HL-60 (cell line): ENCODE measurements around the gene TAF4.

Experiments used
- DNase-seq, 2 experiments: peaks; one replicate each; pipeline ENCODE4 v3.0.0-alpha.2; 2010 to 2020; ENCODE audit warnings: low read depth in 1 of 2, low spot score in 1 of 2
- H3K27ac ChIP-seq: fragments of 250-450 bp; sonication (Bioruptor Pico); replicated peaks from 2 replicates; pipeline ENCODE4 v1.5.1; 2020; ENCODE audit warnings: mild to moderate bottlenecking, moderate library complexity
- H3K27me3 ChIP-seq: fragments of 250-450 bp; sonication (Bioruptor Pico); 2 replicates; pipeline ENCODE4 v1.5.1; 2021; ENCODE audit warnings: mild to moderate bottlenecking, moderate library complexity; ENCODE audit not compliant: insufficient read depth, poor library complexity, severe bottlenecking
- H3K4me3 ChIP-seq: replicated peaks from 2 replicates; pipeline ENCODE4 v1.5.1; 2011; ENCODE audit warnings: mild to moderate bottlenecking, control low read depth, low read length; ENCODE audit not compliant: insufficient read depth
- GABPA ChIP-seq: IDR thresholded peaks from 2 replicates; pipeline ENCODE4 v1.6.1; 2012; ENCODE audit warnings: low read depth
- POLR2AphosphoS5 ChIP-seq: IDR thresholded peaks from 2 replicates; pipeline ENCODE4 v1.6.1; 2012; ENCODE audit warnings: low read depth
- SPI1 ChIP-seq: IDR thresholded peaks from 2 replicates; pipeline ENCODE4 v1.6.1; 2012; ENCODE audit warnings: low read depth, mild to moderate bottlenecking, borderline replicate concordance
- TF ChIP-seq, protein P1 (sequence below): IDR thresholded peaks from 2 replicates; pipeline ENCODE4 v1.6.1; 2012; ENCODE audit warnings: low read depth; ENCODE audit not compliant: insufficient replicate concordance
- TF ChIP-seq, protein P2 (sequence below): IDR thresholded peaks from one replicate; pipeline ENCODE4 v1.5.1; 2011; ENCODE audit warnings: low read length, control low read depth, inconsistent platforms; ENCODE audit not compliant: insufficient read depth

The TAF4 gene

DNA sequence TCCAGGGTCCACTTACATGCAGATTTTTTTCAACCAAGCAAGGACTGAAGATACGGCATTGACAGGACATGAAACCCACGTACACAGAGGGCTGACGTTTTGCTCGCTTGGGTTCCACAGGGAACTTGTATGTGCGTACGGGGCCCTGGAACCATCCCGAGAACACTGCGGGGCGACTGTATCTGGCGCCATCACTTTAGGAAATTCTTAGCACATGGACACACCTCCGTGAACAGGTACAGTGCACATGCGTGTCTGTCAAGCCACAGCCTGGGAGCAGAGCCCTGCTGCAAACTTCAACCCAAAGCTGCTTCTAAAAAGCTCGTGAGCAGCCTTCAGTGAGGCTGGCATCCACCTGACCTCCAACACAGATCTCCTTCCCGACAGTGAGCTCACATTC lies 37.3 kb downstream of the TAF4 start:
- TF ChIP-seq, protein P1, sequence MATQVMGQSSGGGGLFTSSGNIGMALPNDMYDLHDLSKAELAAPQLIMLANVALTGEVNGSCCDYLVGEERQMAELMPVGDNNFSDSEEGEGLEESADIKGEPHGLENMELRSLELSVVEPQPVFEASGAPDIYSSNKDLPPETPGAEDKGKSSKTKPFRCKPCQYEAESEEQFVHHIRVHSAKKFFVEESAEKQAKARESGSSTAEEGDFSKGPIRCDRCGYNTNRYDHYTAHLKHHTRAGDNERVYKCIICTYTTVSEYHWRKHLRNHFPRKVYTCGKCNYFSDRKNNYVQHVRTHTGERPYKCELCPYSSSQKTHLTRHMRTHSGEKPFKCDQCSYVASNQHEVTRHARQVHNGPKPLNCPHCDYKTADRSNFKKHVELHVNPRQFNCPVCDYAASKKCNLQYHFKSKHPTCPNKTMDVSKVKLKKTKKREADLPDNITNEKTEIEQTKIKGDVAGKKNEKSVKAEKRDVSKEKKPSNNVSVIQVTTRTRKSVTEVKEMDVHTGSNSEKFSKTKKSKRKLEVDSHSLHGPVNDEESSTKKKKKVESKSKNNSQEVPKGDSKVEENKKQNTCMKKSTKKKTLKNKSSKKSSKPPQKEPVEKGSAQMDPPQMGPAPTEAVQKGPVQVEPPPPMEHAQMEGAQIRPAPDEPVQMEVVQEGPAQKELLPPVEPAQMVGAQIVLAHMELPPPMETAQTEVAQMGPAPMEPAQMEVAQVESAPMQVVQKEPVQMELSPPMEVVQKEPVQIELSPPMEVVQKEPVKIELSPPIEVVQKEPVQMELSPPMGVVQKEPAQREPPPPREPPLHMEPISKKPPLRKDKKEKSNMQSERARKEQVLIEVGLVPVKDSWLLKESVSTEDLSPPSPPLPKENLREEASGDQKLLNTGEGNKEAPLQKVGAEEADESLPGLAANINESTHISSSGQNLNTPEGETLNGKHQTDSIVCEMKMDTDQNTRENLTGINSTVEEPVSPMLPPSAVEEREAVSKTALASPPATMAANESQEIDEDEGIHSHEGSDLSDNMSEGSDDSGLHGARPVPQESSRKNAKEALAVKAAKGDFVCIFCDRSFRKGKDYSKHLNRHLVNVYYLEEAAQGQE, result no peak
- TF ChIP-seq GABPA (no peak), SPI1 (no peak), POLR2AphosphoS5 (no peak)
- TF ChIP-seq, protein P2, sequence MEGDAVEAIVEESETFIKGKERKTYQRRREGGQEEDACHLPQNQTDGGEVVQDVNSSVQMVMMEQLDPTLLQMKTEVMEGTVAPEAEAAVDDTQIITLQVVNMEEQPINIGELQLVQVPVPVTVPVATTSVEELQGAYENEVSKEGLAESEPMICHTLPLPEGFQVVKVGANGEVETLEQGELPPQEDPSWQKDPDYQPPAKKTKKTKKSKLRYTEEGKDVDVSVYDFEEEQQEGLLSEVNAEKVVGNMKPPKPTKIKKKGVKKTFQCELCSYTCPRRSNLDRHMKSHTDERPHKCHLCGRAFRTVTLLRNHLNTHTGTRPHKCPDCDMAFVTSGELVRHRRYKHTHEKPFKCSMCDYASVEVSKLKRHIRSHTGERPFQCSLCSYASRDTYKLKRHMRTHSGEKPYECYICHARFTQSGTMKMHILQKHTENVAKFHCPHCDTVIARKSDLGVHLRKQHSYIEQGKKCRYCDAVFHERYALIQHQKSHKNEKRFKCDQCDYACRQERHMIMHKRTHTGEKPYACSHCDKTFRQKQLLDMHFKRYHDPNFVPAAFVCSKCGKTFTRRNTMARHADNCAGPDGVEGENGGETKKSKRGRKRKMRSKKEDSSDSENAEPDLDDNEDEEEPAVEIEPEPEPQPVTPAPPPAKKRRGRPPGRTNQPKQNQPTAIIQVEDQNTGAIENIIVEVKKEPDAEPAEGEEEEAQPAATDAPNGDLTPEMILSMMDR, result no peak
- no peak for DNase-seq
- H3K27ac ChIP-seq, result no peak overlapping the region
- no peaks in the 10 kb centered on the region for H3K27me3 ChIP-seq
- H3K4me3 ChIP-seq, result no peak overlapping the region

DNA sequence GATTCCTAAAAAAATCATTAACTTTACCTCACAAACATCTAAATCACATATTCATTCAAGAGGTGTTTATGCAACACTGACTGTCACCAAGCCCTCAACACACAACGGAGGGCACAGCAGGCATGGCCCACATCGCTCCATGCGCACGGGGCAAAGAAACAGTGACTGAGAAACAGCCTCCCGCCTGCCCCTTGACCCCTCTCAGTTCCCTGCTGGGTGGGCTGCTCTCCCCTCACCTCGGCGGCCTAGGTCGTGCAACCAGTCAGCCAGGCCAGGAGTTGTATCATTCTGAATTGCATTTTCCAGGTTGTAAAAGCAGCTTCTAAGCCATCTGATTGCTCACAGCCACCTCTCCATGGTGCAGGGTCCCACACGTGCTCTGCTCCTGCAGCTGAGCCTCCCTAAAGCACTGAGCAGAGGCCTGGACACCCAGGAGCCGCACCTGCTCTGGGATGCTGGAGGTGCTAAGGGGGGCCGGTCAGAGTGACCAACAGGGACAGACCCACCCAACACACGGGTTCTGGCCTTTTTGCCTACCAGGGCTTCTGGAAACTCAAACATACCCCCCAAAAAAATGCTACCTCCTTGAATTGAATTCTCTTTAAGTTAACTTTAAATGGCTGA lies 37.9 kb downstream of the TAF4 start:
- H3K27ac ChIP-seq, result no peak overlapping the region
- TF ChIP-seq, protein P1, result no peak
- TF ChIP-seq, protein P2, result no peak
- TF ChIP-seq GABPA (no peak), POLR2AphosphoS5 (no peak), SPI1 (no peak)
- H3K27me3 ChIP-seq, result no peaks in the 10 kb centered on the region
- DNase-seq, result no peak
- no peak overlapping the region for H3K4me3 ChIP-seq

DNA sequence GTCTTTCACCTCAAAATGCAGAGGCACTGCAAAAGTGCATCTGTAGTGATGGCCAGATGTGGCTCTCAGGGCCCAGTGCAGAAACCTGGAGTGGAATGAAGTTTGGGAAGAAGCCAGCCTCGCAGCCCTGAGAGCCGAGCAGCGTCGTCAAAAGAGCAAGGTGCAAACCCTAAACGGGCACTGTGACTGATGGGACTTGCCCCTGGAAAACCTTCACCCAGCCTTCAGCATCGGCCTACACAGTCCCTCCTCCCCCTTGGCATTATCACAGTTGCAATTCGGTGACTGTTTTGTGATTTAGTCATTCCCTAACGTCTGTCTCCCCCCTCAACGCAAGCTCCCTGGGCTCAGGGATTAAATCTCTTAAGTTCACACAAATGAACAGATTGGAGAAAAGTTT lies 38.6 kb downstream of the TAF4 start:
- Histone ChIP-seq H3K27me3 (no peaks in the 10 kb centered on the region), H3K4me3 (no peak overlapping the region), H3K27ac (no peak overlapping the region; the same call in 1 of the 2 replicates)
- DNase-seq, result no peak
- TF ChIP-seq, protein P1, result no peak
- TF ChIP-seq POLR2AphosphoS5 (no peak), SPI1 (no peak)
